ENCODE measurements around the gene SEPTIN1. TPM values are rescaled to one million over a fixed set of nuclear protein-coding genes. Genes with fewer than 3 reads are reported as not detected.

SEPTIN1 gene
- total and polyA plus RNA-seq, 2 of the 13 experiments (the other 11 are each of a cell fraction or from before 2014, with no cell fraction given), result 0.18 to 0.67 TPM

DNA sequence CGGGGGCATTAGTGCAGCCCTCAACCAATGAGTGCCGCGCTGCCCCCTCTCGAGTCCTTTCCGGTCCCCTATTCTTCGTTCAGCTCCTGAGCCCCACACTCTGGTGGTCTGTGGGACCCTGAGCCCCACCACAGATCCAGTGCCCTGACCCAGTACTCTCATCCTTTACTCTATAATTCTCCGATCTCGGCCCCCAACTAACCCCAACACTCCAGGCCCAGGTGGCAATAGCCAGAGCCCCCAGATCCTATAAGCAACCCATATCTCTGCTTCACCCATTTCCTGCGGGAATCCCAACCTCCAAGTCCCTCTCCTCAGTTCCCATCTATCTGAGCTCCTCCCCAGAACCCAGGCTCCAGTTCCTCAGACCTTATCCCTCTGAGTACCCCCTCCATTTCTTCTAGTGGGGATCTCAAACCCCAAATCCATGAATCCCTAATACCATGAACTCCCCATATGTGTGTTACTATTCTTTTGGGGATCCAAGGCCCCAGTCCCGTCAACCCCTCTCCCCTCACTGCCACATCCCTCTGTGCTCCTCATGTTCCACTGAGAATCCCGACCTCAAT, 11.0 kb downstream of the SEPTIN1 start (continued):
- TF ChIP-seq, protein P1, sequence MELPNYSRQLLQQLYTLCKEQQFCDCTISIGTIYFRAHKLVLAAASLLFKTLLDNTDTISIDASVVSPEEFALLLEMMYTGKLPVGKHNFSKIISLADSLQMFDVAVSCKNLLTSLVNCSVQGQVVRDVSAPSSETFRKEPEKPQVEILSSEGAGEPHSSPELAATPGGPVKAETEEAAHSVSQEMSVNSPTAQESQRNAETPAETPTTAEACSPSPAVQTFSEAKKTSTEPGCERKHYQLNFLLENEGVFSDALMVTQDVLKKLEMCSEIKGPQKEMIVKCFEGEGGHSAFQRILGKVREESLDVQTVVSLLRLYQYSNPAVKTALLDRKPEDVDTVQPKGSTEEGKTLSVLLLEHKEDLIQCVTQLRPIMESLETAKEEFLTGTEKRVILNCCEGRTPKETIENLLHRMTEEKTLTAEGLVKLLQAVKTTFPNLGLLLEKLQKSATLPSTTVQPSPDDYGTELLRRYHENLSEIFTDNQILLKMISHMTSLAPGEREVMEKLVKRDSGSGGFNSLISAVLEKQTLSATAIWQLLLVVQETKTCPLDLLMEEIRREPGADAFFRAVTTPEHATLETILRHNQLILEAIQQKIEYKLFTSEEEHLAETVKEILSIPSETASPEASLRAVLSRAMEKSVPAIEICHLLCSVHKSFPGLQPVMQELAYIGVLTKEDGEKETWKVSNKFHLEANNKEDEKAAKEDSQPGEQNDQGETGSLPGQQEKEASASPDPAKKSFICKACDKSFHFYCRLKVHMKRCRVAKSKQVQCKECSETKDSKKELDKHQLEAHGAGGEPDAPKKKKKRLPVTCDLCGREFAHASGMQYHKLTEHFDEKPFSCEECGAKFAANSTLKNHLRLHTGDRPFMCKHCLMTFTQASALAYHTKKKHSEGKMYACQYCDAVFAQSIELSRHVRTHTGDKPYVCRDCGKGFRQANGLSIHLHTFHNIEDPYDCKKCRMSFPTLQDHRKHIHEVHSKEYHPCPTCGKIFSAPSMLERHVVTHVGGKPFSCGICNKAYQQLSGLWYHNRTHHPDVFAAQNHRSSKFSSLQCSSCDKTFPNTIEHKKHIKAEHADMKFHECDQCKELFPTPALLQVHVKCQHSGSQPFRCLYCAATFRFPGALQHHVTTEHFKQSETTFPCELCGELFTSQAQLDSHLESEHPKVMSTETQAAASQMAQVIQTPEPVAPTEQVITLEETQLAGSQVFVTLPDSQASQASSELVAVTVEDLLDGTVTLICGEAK (IDR thresholded peaks at IDR 0.05), result no peak
- TF ChIP-seq, protein P1 (CRISPR knock-in tag; IDR thresholded peaks at IDR 0.05), result 0 out of 2 replicates have a peak, but pooled peaks have one; percentile 26
- TF ChIP-seq HDAC6 (IDR thresholded peaks at IDR 0.05; ENCODE audit: low read depth, low read length) (no peak), POLR2G (IDR thresholded peaks at IDR 0.05; ENCODE audit: low read depth, low read length) (peak; percentile 62), ZSCAN21 (CRISPR knock-in tag; IDR thresholded peaks at IDR 0.05; ENCODE audit: borderline replicate concordance) (0 out of 2 replicates have a peak, but pooled peaks have one; percentile 31), ZNF329 (CRISPR knock-in tag; IDR thresholded peaks at IDR 0.05; ENCODE audit: low read depth) (no peak), ZFP62 (CRISPR knock-in tag; IDR thresholded peaks at IDR 0.05) (no peak), TBX2 (CRISPR knock-in tag; IDR thresholded peaks at IDR 0.05; ENCODE audit: borderline replicate concordance) (peak; percentile 53), ZNF737 (CRISPR knock-in tag; IDR thresholded peaks at IDR 0.05; ENCODE audit: borderline replicate concordance) (no peak), ZNF605 (CRISPR knock-in tag; IDR thresholded peaks at IDR 0.05) (no peak), EHMT2 (IDR thresholded peaks at IDR 0.05; ENCODE audit: borderline replicate concordance, low read depth, low read length) (no peak), ZNF335 (CRISPR knock-in tag; IDR thresholded peaks at IDR 0.05) (0 out of 2 replicates have a peak, but pooled peaks have one; percentile 10), ZNF441 (CRISPR knock-in tag; IDR thresholded peaks at IDR 0.05; ENCODE audit: borderline replicate concordance) (0 out of 2 replicates have a peak, but pooled peaks have one; percentile 27), MXD4 (CRISPR knock-in tag; IDR thresholded peaks at IDR 0.05) (0 out of 2 replicates have a peak, but pooled peaks have one; percentile 4), PHF8 (CRISPR knock-in tag; IDR thresholded peaks at IDR 0.05) (peak; percentile 30; the same call in 1 of the 2 replicates), NCOA2 (CRISPR knock-in tag; IDR thresholded peaks at IDR 0.05) (peak; percentile 7; the same call in 1 of the 2 replicates), MEIS2 (CRISPR knock-in tag; IDR thresholded peaks at IDR 0.05) (no peak)
- TF ChIP-seq, protein P2, sequence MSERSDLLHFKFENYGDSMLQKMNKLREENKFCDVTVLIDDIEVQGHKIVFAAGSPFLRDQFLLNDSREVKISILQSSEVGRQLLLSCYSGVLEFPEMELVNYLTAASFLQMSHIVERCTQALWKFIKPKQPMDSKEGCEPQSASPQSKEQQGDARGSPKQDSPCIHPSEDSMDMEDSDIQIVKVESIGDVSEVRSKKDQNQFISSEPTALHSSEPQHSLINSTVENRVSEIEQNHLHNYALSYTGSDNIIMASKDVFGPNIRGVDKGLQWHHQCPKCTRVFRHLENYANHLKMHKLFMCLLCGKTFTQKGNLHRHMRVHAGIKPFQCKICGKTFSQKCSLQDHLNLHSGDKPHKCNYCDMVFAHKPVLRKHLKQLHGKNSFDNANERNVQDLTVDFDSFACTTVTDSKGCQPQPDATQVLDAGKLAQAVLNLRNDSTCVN (CRISPR knock-in tag; IDR thresholded peaks at IDR 0.05; ENCODE audit: borderline replicate concordance), result peak; percentile 52; the same call in 1 of the 2 replicates
- TF ChIP-seq, protein P3, sequence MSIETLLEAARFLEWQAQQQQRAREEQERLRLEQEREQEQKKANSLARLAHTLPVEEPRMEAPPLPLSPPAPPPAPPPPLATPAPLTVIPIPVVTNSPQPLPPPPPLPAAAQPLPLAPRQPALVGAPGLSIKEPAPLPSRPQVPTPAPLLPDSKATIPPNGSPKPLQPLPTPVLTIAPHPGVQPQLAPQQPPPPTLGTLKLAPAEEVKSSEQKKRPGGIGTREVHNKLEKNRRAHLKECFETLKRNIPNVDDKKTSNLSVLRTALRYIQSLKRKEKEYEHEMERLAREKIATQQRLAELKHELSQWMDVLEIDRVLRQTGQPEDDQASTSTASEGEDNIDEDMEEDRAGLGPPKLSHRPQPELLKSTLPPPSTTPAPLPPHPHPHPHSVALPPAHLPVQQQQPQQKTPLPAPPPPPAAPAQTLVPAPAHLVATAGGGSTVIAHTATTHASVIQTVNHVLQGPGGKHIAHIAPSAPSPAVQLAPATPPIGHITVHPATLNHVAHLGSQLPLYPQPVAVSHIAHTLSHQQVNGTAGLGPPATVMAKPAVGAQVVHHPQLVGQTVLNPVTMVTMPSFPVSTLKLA (IDR thresholded peaks at IDR 0.05), result no peak
